Ascending aorta (tissue), 2 donors: Measurements from ENCODE around the gene NCOA5. TPM values are rescaled to one million over a fixed set of nuclear protein-coding genes. Genes with fewer than 3 reads are reported as not detected.

Experiments used
- DNase-seq, 2 donors: peaks; one replicate each; pipeline ENCODE4 v3.0.0-alpha.2; 2019; ENCODE audit warnings: low spot score in 2 of 2
- H3K27ac ChIP-seq, 2 donors: fragments of 200-600 bp; sonication (generic); one replicate each; pipeline ENCODE4 v1.5.1; 2016 to 2017; ENCODE audit warnings: mild to moderate bottlenecking in 1 of 2
- H3K27me3 ChIP-seq: fragments of 200-600 bp; sonication (generic); one replicate; pipeline ENCODE4 v1.5.1; 2017
- H3K36me3 ChIP-seq, 2 donors: fragments of 200-600 bp; sonication (generic); one replicate each; pipeline ENCODE4 v1.5.1; 2016
- H3K4me1 ChIP-seq, 2 donors: fragments of 200-600 bp; sonication (generic); one replicate each; pipeline ENCODE4 v1.5.1; 2016 to 2017; ENCODE audit warnings: mild to moderate bottlenecking in 1 of 2
- H3K4me3 ChIP-seq, 2 donors: fragments of 200-600 bp; sonication (generic); one replicate each; pipeline ENCODE4 v1.5.1; 2016 to 2017; ENCODE audit warnings: mild to moderate bottlenecking in 1 of 2
- H3K9me3 ChIP-seq, 2 donors: fragments of 200-600 bp; sonication (generic); one replicate each; pipeline ENCODE4 v1.5.1; 2016
- CTCF ChIP-seq, 3 experiments: fragments of 200-600 bp in 2 of 3; fragments of 450-650 bp in 1 of 3; sonication (generic) in 2 of 3; IDR thresholded peaks; one replicate each; pipeline ENCODE4 v1.5.1; 2016 to 2019; ENCODE audit warnings: antibody characterized with exemption in 3 of 3, mild to moderate bottlenecking in 1 of 3, moderate library complexity in 1 of 3
- intact Hi-C: fragments of 100-400 bp; cut with DNase I; formaldehyde crosslinking; loops from one replicate; pipeline ENCODE4 v1.15.1; 2023
- total RNA-seq: library from RNA; depleted of rRNA; stranded (reverse); fragments of >200 nt; gene quantifications from one replicate; pipeline ENCODE4 v1.1.0, GENCODE V29; 2016

The NCOA5 gene
- total RNA-seq, 1 donor from 2014 or later: 70.4 TPM

GRCh38 chr20:46050885-46051284, 38.9 kb downstream of the NCOA5 start:
- Histone ChIP-seq H3K27me3 (no peaks in the 10 kb centered on the region), H3K4me3 (no peak overlapping the region), H3K27ac (no peak overlapping the region), H3K9me3 (no peaks in the 10 kb centered on the region), H3K4me1 (no peaks in the 10 kb centered on the region), H3K36me3 (no peaks in the 10 kb centered on the region)
- intact Hi-C loops: no loop called here
- TF ChIP-seq CTCF (IDR thresholded peaks at IDR 0.05): no peak
- no peak for DNase-seq

GRCh38 chr20:46050444-46050843, 39.3 kb downstream of the NCOA5 start:
- H3K36me3 ChIP-seq: no peaks in the 10 kb centered on the region
- intact Hi-C loops: no loop called here
- no peaks in the 10 kb centered on the region for H3K4me1 ChIP-seq
- DNase-seq: no peak
- H3K9me3 ChIP-seq: no peaks in the 10 kb centered on the region
- no peak overlapping the region for H3K4me3 ChIP-seq
- no peak overlapping the region for H3K27ac ChIP-seq
- no peaks in the 10 kb centered on the region for H3K27me3 ChIP-seq
- TF ChIP-seq CTCF (IDR thresholded peaks at IDR 0.05): no peak

- no peak for DNase-seq
- H3K4me1 ChIP-seq: no peaks in the 10 kb centered on the region
- intact Hi-C loops: no loop called here
- no peaks in the 10 kb centered on the region for H3K9me3 ChIP-seq
- no peaks in the 10 kb centered on the region for H3K27me3 ChIP-seq
- H3K27ac ChIP-seq: no peak overlapping the region
- TF ChIP-seq CTCF (IDR thresholded peaks at IDR 0.05): no peak
- H3K36me3 ChIP-seq: no peaks in the 10 kb centered on the region
- H3K4me3 ChIP-seq: no peak overlapping the region
Observed at GRCh38 chr20:46049815-46050214, 39.9 kb downstream of the NCOA5 start.

- no peaks in the 10 kb centered on the region for H3K9me3 ChIP-seq
Observed at GRCh38 chr20:46049190-46049589, 40.6 kb downstream of the NCOA5 start.

GRCh38 chr20:46047821-46048220, 41.9 kb downstream of the NCOA5 start:
- TF ChIP-seq CTCF (IDR thresholded peaks at IDR 0.05): no peak
- DNase-seq: no peak
- H3K9me3 ChIP-seq: no peaks in the 10 kb centered on the region
- H3K36me3 ChIP-seq: no peaks in the 10 kb centered on the region
- intact Hi-C loops: no loop called here
- H3K4me1 ChIP-seq: no peaks in the 10 kb centered on the region
- H3K4me3 ChIP-seq: no peak overlapping the region
- H3K27me3 ChIP-seq: no peaks in the 10 kb centered on the region
- no peak overlapping the region for H3K27ac ChIP-seq

More at GRCh38 chr20:46049190-46049589, 40.6 kb downstream of the NCOA5 start:
- Histone ChIP-seq H3K4me3 (no peak overlapping the region), H3K27me3 (no peaks in the 10 kb centered on the region), H3K36me3 (no peaks in the 10 kb centered on the region), H3K4me1 (no peaks in the 10 kb centered on the region), H3K27ac (no peak overlapping the region)
- no peak for DNase-seq
- no peak for TF ChIP-seq CTCF (IDR thresholded peaks at IDR 0.05)
- intact Hi-C loops: no loop called here
